ENCODE results near the gene KCNG4. TPM values are rescaled to one million over a fixed set of nuclear protein-coding genes. Genes with fewer than 3 reads are reported as not detected.

KCNG4 gene
- total RNA-seq, 2 donors from 2014 or later: not detected

DNA sequence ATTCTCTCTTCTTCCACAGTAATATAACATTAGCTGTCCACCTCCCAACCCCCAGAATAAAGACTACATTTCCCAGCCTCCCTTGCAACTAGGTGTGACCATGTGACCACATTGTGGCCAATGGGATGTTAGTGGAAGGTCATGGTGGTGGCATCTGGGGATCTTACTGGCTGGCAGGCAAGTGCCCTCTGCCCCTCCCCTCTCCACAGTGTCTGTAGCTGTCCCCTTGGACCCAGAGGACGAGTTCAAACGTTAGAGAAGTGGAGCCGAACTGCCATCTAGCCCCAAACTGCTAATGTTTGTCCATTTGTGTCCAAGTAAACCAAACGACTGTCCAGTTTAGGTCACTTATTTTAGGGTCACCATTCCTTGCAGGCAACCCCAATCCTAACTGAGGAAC, 26.6 kb upstream of the KCNG4 start:
- DNase-seq (ENCODE audit: low spot score): no peak
- H3K4me3 ChIP-seq: no peak overlapping the region
- TF ChIP-seq, protein P1, sequence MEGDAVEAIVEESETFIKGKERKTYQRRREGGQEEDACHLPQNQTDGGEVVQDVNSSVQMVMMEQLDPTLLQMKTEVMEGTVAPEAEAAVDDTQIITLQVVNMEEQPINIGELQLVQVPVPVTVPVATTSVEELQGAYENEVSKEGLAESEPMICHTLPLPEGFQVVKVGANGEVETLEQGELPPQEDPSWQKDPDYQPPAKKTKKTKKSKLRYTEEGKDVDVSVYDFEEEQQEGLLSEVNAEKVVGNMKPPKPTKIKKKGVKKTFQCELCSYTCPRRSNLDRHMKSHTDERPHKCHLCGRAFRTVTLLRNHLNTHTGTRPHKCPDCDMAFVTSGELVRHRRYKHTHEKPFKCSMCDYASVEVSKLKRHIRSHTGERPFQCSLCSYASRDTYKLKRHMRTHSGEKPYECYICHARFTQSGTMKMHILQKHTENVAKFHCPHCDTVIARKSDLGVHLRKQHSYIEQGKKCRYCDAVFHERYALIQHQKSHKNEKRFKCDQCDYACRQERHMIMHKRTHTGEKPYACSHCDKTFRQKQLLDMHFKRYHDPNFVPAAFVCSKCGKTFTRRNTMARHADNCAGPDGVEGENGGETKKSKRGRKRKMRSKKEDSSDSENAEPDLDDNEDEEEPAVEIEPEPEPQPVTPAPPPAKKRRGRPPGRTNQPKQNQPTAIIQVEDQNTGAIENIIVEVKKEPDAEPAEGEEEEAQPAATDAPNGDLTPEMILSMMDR (IDR thresholded peaks at IDR 0.05): no peak
- H3K36me3 ChIP-seq: no peaks in the 10 kb centered on the region
- no peaks in the 10 kb centered on the region for H3K9me3 ChIP-seq
- no peak overlapping the region for H3K27ac ChIP-seq
- no peaks in the 10 kb centered on the region for H3K4me1 ChIP-seq (ENCODE audit: control insufficient read depth in 1 of 2, low read depth in 2 of 2)
- H3K27me3 ChIP-seq (replicated peaks; ENCODE audit: insufficient read depth): no peaks in the 10 kb centered on the region
- ATAC-seq (ENCODE audit: insufficient number of reproducible peaks, low FRiP score, low read depth): no peak

DNA sequence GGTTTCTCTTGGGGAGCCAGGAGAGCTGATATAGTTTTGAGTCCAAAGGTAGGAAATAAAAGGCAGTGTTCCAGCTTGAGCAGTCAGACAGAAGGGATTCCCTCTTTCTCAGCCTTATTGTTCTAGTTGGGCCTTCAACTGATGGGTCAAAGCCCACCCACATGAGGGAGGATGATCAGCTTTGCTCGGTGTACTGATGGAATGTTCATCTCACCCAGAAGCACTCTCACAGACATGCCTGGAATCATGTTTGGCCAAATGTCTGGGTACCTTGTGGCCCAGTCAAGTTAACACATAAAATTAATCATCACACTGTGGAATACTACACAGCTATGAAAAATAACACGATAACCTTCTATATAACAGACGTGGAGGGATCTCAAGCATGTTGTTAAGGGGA, 23.1 kb upstream of the KCNG4 start:
- DNase-seq (ENCODE audit: low spot score) (no peak), ATAC-seq (ENCODE audit: insufficient number of reproducible peaks, low FRiP score, low read depth) (no peak)
- H3K4me3 ChIP-seq: no peak overlapping the region
- H3K27ac ChIP-seq: no peak overlapping the region
- H3K27me3 ChIP-seq (replicated peaks; ENCODE audit: insufficient read depth): no peaks in the 10 kb centered on the region
- TF ChIP-seq, protein P1 (IDR thresholded peaks at IDR 0.05): no peak
- H3K36me3 ChIP-seq: no peaks in the 10 kb centered on the region
- no peaks in the 10 kb centered on the region for H3K9me3 ChIP-seq
- no peaks in the 10 kb centered on the region for H3K4me1 ChIP-seq (ENCODE audit: control insufficient read depth in 1 of 2, low read depth in 2 of 2)

- no peaks in the 10 kb centered on the region for H3K4me1 ChIP-seq (ENCODE audit: control insufficient read depth in 1 of 2, low read depth in 2 of 2)
- no peak for DNase-seq (ENCODE audit: low spot score)
- no peaks in the 10 kb centered on the region for H3K36me3 ChIP-seq
- H3K27ac ChIP-seq: no peak overlapping the region
- no peaks in the 10 kb centered on the region for H3K9me3 ChIP-seq
- H3K4me3 ChIP-seq: no peak overlapping the region
- no peak for ATAC-seq (ENCODE audit: insufficient number of reproducible peaks, low FRiP score, low read depth)
- TF ChIP-seq, protein P1 (IDR thresholded peaks at IDR 0.05): no peak
- no peaks in the 10 kb centered on the region for H3K27me3 ChIP-seq (replicated peaks; ENCODE audit: insufficient read depth)
Observed at GRCh38 chr16:84262031-84262430, 22.2 kb upstream of the KCNG4 start.

GRCh38 chr16:84260766-84261554, 21.1 kb upstream of the KCNG4 start:
- H3K27me3 ChIP-seq (replicated peaks; ENCODE audit: insufficient read depth): no peaks in the 10 kb centered on the region
- no peak overlapping the region for H3K27ac ChIP-seq
- no peaks in the 10 kb centered on the region for H3K36me3 ChIP-seq
- TF ChIP-seq, protein P1 (IDR thresholded peaks at IDR 0.05): no peak
- no peaks in the 10 kb centered on the region for H3K4me1 ChIP-seq (ENCODE audit: control insufficient read depth in 1 of 2, low read depth in 2 of 2)
- DNase-seq (ENCODE audit: low spot score): no peak
- no peak for ATAC-seq (ENCODE audit: insufficient number of reproducible peaks, low FRiP score, low read depth)
- no peak overlapping the region for H3K4me3 ChIP-seq
- H3K9me3 ChIP-seq: no peaks in the 10 kb centered on the region

DNA sequence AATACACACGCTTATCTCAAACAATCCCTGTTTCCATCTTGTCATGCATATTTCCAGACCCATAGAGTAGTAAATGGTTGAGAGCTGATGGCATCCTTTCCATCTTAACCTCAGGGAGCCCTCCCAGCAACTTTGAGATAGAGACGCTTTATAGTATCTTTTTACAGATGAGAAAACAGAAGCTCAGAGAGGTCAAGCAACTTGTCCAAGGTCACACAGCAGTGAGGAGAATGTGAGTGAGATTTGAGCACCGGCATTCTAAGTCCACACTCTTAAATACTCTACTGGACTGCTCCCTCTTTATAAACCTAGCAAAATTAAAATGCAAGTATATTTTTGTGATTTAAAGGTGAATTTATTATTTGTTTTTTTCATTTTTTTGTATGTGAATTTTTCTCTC, 19.9 kb upstream of the KCNG4 start:
- Histone ChIP-seq H3K4me3 (no peak overlapping the region), H3K9me3 (no peaks in the 10 kb centered on the region), H3K27ac (no peak overlapping the region), H3K27me3 (replicated peaks; ENCODE audit: insufficient read depth) (no peaks in the 10 kb centered on the region), H3K36me3 (no peaks in the 10 kb centered on the region), H3K4me1 (ENCODE audit: control insufficient read depth in 1 of 2, low read depth in 2 of 2) (no peaks in the 10 kb centered on the region)
- TF ChIP-seq, protein P1 (IDR thresholded peaks at IDR 0.05): no peak
- ATAC-seq (ENCODE audit: insufficient number of reproducible peaks, low FRiP score, low read depth) (no peak), DNase-seq (ENCODE audit: low spot score) (no peak)
